HepG2 (cell line): ENCODE measurements around the gene GNG4. TPM values are rescaled to one million over a fixed set of nuclear protein-coding genes. Genes with fewer than 3 reads are reported as not detected.
A peak's percentile ranks its signal among the peaks of the same experiment; 100 is the strongest.

Experiments
- ATAC-seq: fragments of 200-7000 bp; cut with Tn5 transposase; 3 replicates; pipeline ENCODE4 v1.9.1; 2020; ENCODE audit warnings: mild to moderate bottlenecking, moderate library complexity
- BruUV-seq: library from RNA; stranded (reverse); fragments of 400-500 nt; replicated peaks from 2 replicates; lab custom pipeline; 2021; lab: Mats Ljungman, UMichigan
- CTCF ChIA-PET: fragments of 300-600 bp; formaldehyde crosslinking; extraction: SDS; loops from one replicate; lab custom pipeline; 2021; ENCODE audit warnings: low total read pairs, inconsistent platforms, low intra/inter-chr PET ratio; lab: Yijun Ruan, JAX
- POLR2A ChIA-PET: fragments of 350-600 bp; sonication (Branson Sonifier 250); formaldehyde crosslinking; loops from one replicate; lab custom pipeline; 2020; ENCODE audit warnings: antibody characterized with exemption, inconsistent platforms; lab: Yijun Ruan, JAX
- DNase-seq: peaks from one replicate; pipeline ENCODE4 v3.0.0-alpha.2; 2015; ENCODE audit warnings: low spot score
- FAIRE-seq: peaks from 3 replicates; lab custom pipeline; 2011; peaks lifted over from hg19 to GRCh38; lab: Jason Lieb, UNC
- H2AFZ ChIP-seq: one replicate; pipeline ENCODE4 v1.6.1; 2011; ENCODE audit warnings: low read length, inconsistent platforms
- H3K27ac ChIP-seq: fragments of 300-600 bp; 3 replicates; pipeline ENCODE4 v1.8.0; 2011; ENCODE audit warnings: mixed run types, mild to moderate bottlenecking, mixed read lengths, low read length, inconsistent platforms; ENCODE audit not compliant: insufficient read depth; ENCODE audit errors: extremely low read length
- H3K27me3 ChIP-seq, 2 experiments: fragments of 200-600 bp in 1 of 2; 2 replicates in 1 of 2; 3 replicates in 1 of 2; pipeline versions ENCODE4 v1.6.0 to v1.8.0; 2011; ENCODE audit warnings: low read length in 2 of 2, mild to moderate bottlenecking in 2 of 2, moderate library complexity in 2 of 2, inconsistent platforms in 1 of 2; ENCODE audit not compliant: insufficient read depth in 2 of 2, control insufficient read depth in 1 of 2
- H3K36me3 ChIP-seq, 2 experiments: fragments of 200-600 bp in 1 of 2; replicated peaks in 1 of 2; 2 replicates in 1 of 2; 3 replicates in 1 of 2; pipeline versions ENCODE4 v1.5.1 to v1.8.0; 2011; ENCODE audit warnings: low read length in 2 of 2, inconsistent platforms in 1 of 2; ENCODE audit not compliant: insufficient read depth in 2 of 2, control insufficient read depth in 1 of 2
- H3K4me1 ChIP-seq: 2 replicates; pipeline ENCODE4 v1.5.1; 2012; ENCODE audit warnings: low read length, inconsistent platforms; ENCODE audit not compliant: insufficient read depth
- H3K4me2 ChIP-seq: 2 replicates; pipeline ENCODE4 v1.6.0; 2011; ENCODE audit warnings: low read depth, low read length, inconsistent platforms
- H3K4me3 ChIP-seq, 3 experiments: fragments of 200-600 bp in 1 of 3; sonication (generic), shearing (Covaris generic) in 1 of 3; replicated peaks in 1 of 3; 2 replicates each; pipeline ENCODE4 v1.5.1; 2011 to 2016; ENCODE audit warnings: low read length in 3 of 3, inconsistent platforms in 2 of 3, low read depth in 2 of 3, mild to moderate bottlenecking in 2 of 3, control low read depth in 1 of 3, mixed read lengths in 1 of 3; ENCODE audit not compliant: insufficient read depth in 1 of 3
- H3K79me2 ChIP-seq: one replicate; pipeline ENCODE4 v1.6.1; 2011; ENCODE audit warnings: low read length, inconsistent platforms; ENCODE audit not compliant: insufficient read depth
- H3K9ac ChIP-seq: 2 replicates; pipeline ENCODE4 v1.6.0; 2011; ENCODE audit warnings: mild to moderate bottlenecking, low read depth, low read length, inconsistent platforms; ENCODE audit not compliant: insufficient read depth
- H3K9me3 ChIP-seq: 2 replicates; pipeline ENCODE4 v1.5.1; 2012; ENCODE audit warnings: mild to moderate bottlenecking, low read length
- H4K20me1 ChIP-seq: 2 replicates; pipeline ENCODE4 v1.6.0; 2011; ENCODE audit warnings: inconsistent platforms, mild to moderate bottlenecking, low read length, moderate library complexity; ENCODE audit not compliant: insufficient read depth
- ARNT ChIP-seq: fragments of 450-650 bp; IDR thresholded peaks from 2 replicates; pipeline ENCODE4 v1.6.1; 2017
- FOXP4 ChIP-seq: sonication (generic); formaldehyde crosslinking; IDR thresholded peaks from 2 replicates; pipeline ENCODE4 v1.4.0; 2020; ENCODE audit warnings: missing genetic modification reagents
- HCFC1 ChIP-seq: fragments of 150-350 bp; IDR thresholded peaks from 2 replicates; pipeline ENCODE4 v1.6.1; 2014; ENCODE audit warnings: low read depth, low read length
- HHEX ChIP-seq: IDR thresholded peaks from 2 replicates; pipeline ENCODE4 v1.6.1; 2016; ENCODE audit warnings: control low read depth
- KMT2B ChIP-seq: IDR thresholded peaks from 2 replicates; pipeline ENCODE4 v1.6.1; 2016; ENCODE audit warnings: missing genetic modification reagents, missing compliant biosample characterization
- MBD4 ChIP-seq: IDR thresholded peaks from 2 replicates; pipeline ENCODE4 v1.6.1; 2012; ENCODE audit warnings: low read length, inconsistent platforms, borderline replicate concordance
- NCOA5 ChIP-seq: sonication (generic); formaldehyde crosslinking; IDR thresholded peaks from 2 replicates; pipeline ENCODE4 v1.4.0; 2020; ENCODE audit warnings: missing genetic modification reagents
- NFAT5 ChIP-seq: sonication (generic); formaldehyde crosslinking; IDR thresholded peaks from 2 replicates; pipeline ENCODE4 v1.4.0; 2020; ENCODE audit warnings: missing genetic modification reagents
- POLR2AphosphoS5 ChIP-seq: IDR thresholded peaks from 2 replicates; pipeline ENCODE4 v1.6.1; 2012; ENCODE audit warnings: low read depth, low read length
- ZGPAT ChIP-seq: IDR thresholded peaks from 2 replicates; pipeline ENCODE4 v1.6.1; 2016; ENCODE audit warnings: mild to moderate bottlenecking
- ZKSCAN8 ChIP-seq: IDR thresholded peaks from 2 replicates; pipeline ENCODE4 v1.6.1; 2016; ENCODE audit warnings: borderline replicate concordance, missing genetic modification reagents, missing compliant biosample characterization
- ZNF121 ChIP-seq: sonication (generic); formaldehyde crosslinking; IDR thresholded peaks from 2 replicates; pipeline ENCODE4 v1.5.0; 2020; ENCODE audit warnings: mild to moderate bottlenecking, missing genetic modification reagents
- ZNF260 ChIP-seq: sonication (generic); formaldehyde crosslinking; IDR thresholded peaks from 2 replicates; pipeline ENCODE4 v1.4.0; 2020; ENCODE audit warnings: missing genetic modification reagents, low read depth, mild to moderate bottlenecking, borderline replicate concordance
- ZNF670 ChIP-seq: sonication (generic); formaldehyde crosslinking; IDR thresholded peaks from 2 replicates; pipeline ENCODE4 v1.8.0; 2022; ENCODE audit warnings: mild to moderate bottlenecking, missing genetic modification reagents, borderline replicate concordance
- WGBS: methylation state at CpG from one replicate; pipeline ENCODE4 v1.1.6; 2017; ENCODE audit warnings: low lambda C conversion rate; 5-methylcytosine and 5-hydroxymethylcytosine counted together
- in situ Hi-C: cut with HindIII; loops from 2 replicates; pipeline ENCODE4 v1.10.0; 2017; ENCODE audit warnings: low pct_unique_long_range_greater_than_20kb; ENCODE audit not compliant: extremely low pct_ligation_motif_present
- intact Hi-C: fragments of 100-400 bp; cut with micrococcal nuclease; formaldehyde crosslinking; loops from one replicate; pipeline ENCODE4 v1.10.0; 2022; ENCODE audit not compliant: unreplicated experiment
- polyA plus RNA-seq, 8 experiments: library from polyadenylated mRNA; depleted of rRNA in 3 of 8; stranded (reverse) in 7 of 8; unstranded in 1 of 8; fragments of >200 nt; fragmentation: Illumina TruSeq in 4 of 8; extraction: Trizol in 4 of 8; gene quantifications; 2 replicates each; pipeline versions ENCODE4 v1.2.1 to v1.2.3, GENCODE V29; 2011 to 2016; ENCODE audit warnings: low read depth in 4 of 8, missing spikeins in 1 of 8, mixed read lengths in 1 of 8; ENCODE audit not compliant: insufficient read depth in 1 of 8
- total RNA-seq, 5 experiments: library from RNA; depleted of rRNA; stranded (reverse); fragments of >200 nt; fragmentation: Illumina TruSeq; extraction: Trizol; gene quantifications; 2 replicates each; pipeline ENCODE4 v1.2.3, GENCODE V29; 2016; ENCODE audit warnings: low read depth in 1 of 5

Gene GNG4
- total and polyA plus RNA-seq, 2 of the 13 experiments (the other 11 are each of a cell fraction or from before 2014, with no cell fraction given), result 27.1 to 69.5 TPM

GRCh38 chr1:235650341-235651169, 971 bp upstream of the GNG4 start (continued):
- TF ChIP-seq ZNF121 (CRISPR knock-in tag), result peak; percentile 46; the same call in 1 of the 2 replicates
- TF ChIP-seq ZNF670 (CRISPR knock-in tag), result no peak; the same call in 1 of the 2 replicates
- no peak for TF ChIP-seq HCFC1
- no peak for TF ChIP-seq ZNF260 (CRISPR knock-in tag)
- TF ChIP-seq FOXP4 (CRISPR knock-in tag), result peak; percentile 96
- no peak for TF ChIP-seq ARNT
- TF ChIP-seq, all 625 proteins: peak for 303

- Histone ChIP-seq H3K79me2 (peaks cover 48% of the 10 kb centered on the region), H3K27me3 (no peaks in the 10 kb centered on the region), H3K4me2 (peak overlapping the region; percentile 97), H3K36me3 (peaks cover 2 to 4% of the 10 kb centered on the region in 2 experiments; a peak in 2 of 5 replicates), H3K4me3 (peak overlapping the region; percentile 72 to 88 (median 78)), H3K4me1 (peaks cover 55% of the 10 kb centered on the region), H3K9me3 (no peaks in the 10 kb centered on the region), H3K9ac (peak overlapping the region; percentile 81), H3K27ac (peak overlapping the region; percentile 87), H4K20me1 (peaks cover 21% of the 10 kb centered on the region; the same call in 1 of the 2 replicates), H2AFZ (no peak overlapping the region)
- POLR2A ChIA-PET, result interaction anchor here (1.0 to 3.1 kb wide), 6 partner anchors 9 to 240 kb away, joined by 3 to 13 read pairs (median 6); partner anchors contain the start of gene B3GALNT2
- 2% methylated on average over 15 of the region's 30 CpGs for WGBS
- intact Hi-C loops (loop anchor here (2.0 kb wide), 2 partner anchors 34 to 50 kb away; no protein-coding TSS in a partner anchor), in situ Hi-C loops (no loop called here)
- FAIRE-seq, result no peak
- peak; percentile 37 for DNase-seq
- CTCF ChIA-PET, result no interaction called here
- no TSS peak for BruUV-seq
- peak; percentile 49 for ATAC-seq
- TF ChIP-seq HHEX (CRISPR knock-in tag) (no peak), KMT2B (CRISPR knock-in tag) (peak; percentile 53), ZKSCAN8 (CRISPR knock-in tag) (no peak), NFAT5 (CRISPR knock-in tag) (no peak), POLR2AphosphoS5 (no peak), NCOA5 (CRISPR knock-in tag) (no peak), ZGPAT (CRISPR knock-in tag) (0 out of 2 replicates have a peak, but pooled peaks have one; percentile 34), MBD4 (no peak)
These were observed 623 bp downstream of the GNG4 start for GRCh38 chr1:235648954-235649367.
